HG03457 (cell line): ENCODE measurements around the gene RDH11.
"Not testable (repeated sequence)": the region's sequence is repeated elsewhere in the genome, so short reads cannot be mapped to it uniquely, and the experiment has no call there.

Experiments
- ATAC-seq: cut with Tn5 transposase; IDR thresholded peaks from one replicate; pipeline ENCODE4 v1.9.1; 2021; ENCODE audit warnings: moderate number of reproducible peaks; ENCODE audit not compliant: unreplicated experiment

The RDH11 gene

GRCh38 chr14:67695394-67695949 lies at the start of gene RDH11:
Gene RDH11, minus strand, starts transcription at chr14:67695764. Its CDS starts 61 bp downstream, at chr14:67695703.
- ATAC-seq = peak; percentile 62

- no peak for ATAC-seq
Measured at GRCh38 chr14:67744046-67744445, 48.5 kb upstream of the RDH11 start.

- ATAC-seq = no peak
Measured at GRCh38 chr14:67738740-67739504, 43.4 kb upstream of the RDH11 start.

- ATAC-seq = no peak
Measured at GRCh38 chr14:67736771-67737170, 41.2 kb upstream of the RDH11 start.

GRCh38 chr14:67735336-67736147 lies 40.0 kb upstream of the RDH11 start:
- no peak for ATAC-seq

GRCh38 chr14:67734675-67735074 lies 39.1 kb upstream of the RDH11 start:
- ATAC-seq = no peak

GRCh38 chr14:67733616-67734015 lies 38.1 kb upstream of the RDH11 start:
- ATAC-seq = no peak

GRCh38 chr14:67729072-67729885 lies 33.7 kb upstream of the RDH11 start:
- ATAC-seq = no peak

- no peak for ATAC-seq
Measured at GRCh38 chr14:67728258-67728657, 32.7 kb upstream of the RDH11 start.

GRCh38 chr14:67727361-67727760 lies 31.8 kb upstream of the RDH11 start:
- no peak for ATAC-seq

GRCh38 chr14:67725171-67725570 lies 29.6 kb upstream of the RDH11 start:
- no peak for ATAC-seq

GRCh38 chr14:67722293-67722692 lies 26.7 kb upstream of the RDH11 start:
- no peak for ATAC-seq

GRCh38 chr14:67721875-67722274 lies 26.3 kb upstream of the RDH11 start:
- ATAC-seq = no peak

GRCh38 chr14:67719866-67720265 lies 24.3 kb upstream of the RDH11 start:
- no peak for ATAC-seq

GRCh38 chr14:67719385-67719784 lies 23.8 kb upstream of the RDH11 start:
- ATAC-seq = not testable (repeated sequence)

- no peak for ATAC-seq
Measured at GRCh38 chr14:67718265-67718664, 22.7 kb upstream of the RDH11 start.

- no peak for ATAC-seq
Measured at GRCh38 chr14:67717048-67717447, 21.5 kb upstream of the RDH11 start.

GRCh38 chr14:67710209-67710608 lies 14.6 kb upstream of the RDH11 start:
- ATAC-seq = no peak

- not testable (repeated sequence) for ATAC-seq
Measured at GRCh38 chr14:67709796-67710195, 14.2 kb upstream of the RDH11 start.

GRCh38 chr14:67709346-67709745 lies 13.8 kb upstream of the RDH11 start:
- not testable (repeated sequence) for ATAC-seq

- ATAC-seq = no peak
Measured at GRCh38 chr14:67705211-67705610, 9.6 kb upstream of the RDH11 start.
